ENCODE data around the gene KCNB1.

GRCh38 chr20:49419785-49420184, 62.7 kb downstream of the KCNB1 start:
- TF ChIP-seq, protein P1, sequence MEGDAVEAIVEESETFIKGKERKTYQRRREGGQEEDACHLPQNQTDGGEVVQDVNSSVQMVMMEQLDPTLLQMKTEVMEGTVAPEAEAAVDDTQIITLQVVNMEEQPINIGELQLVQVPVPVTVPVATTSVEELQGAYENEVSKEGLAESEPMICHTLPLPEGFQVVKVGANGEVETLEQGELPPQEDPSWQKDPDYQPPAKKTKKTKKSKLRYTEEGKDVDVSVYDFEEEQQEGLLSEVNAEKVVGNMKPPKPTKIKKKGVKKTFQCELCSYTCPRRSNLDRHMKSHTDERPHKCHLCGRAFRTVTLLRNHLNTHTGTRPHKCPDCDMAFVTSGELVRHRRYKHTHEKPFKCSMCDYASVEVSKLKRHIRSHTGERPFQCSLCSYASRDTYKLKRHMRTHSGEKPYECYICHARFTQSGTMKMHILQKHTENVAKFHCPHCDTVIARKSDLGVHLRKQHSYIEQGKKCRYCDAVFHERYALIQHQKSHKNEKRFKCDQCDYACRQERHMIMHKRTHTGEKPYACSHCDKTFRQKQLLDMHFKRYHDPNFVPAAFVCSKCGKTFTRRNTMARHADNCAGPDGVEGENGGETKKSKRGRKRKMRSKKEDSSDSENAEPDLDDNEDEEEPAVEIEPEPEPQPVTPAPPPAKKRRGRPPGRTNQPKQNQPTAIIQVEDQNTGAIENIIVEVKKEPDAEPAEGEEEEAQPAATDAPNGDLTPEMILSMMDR (IDR thresholded peaks at IDR 0.05; ENCODE audit: low read depth, low read length), result no peak
- TF ChIP-seq POLR2A (IDR thresholded peaks at IDR 0.05; ENCODE audit: extremely low read depth, insufficient read length) (no peak), MAX (IDR thresholded peaks at IDR 0.05; ENCODE audit: low read depth, low read length) (no peak), MYC (IDR thresholded peaks at IDR 0.05; ENCODE audit: low read depth, low read length) (no peak)

Measured in NB4 (cell line).